GM21619 (cell line): ENCODE results near the gene POU2F2.
"Not testable (repeated sequence)": the region's sequence is repeated elsewhere in the genome, so short reads cannot be mapped to it uniquely, and the experiment has no call there.

Experiments
- ATAC-seq: cut with Tn5 transposase; IDR thresholded peaks from one replicate; pipeline ENCODE4 v1.9.1; 2021; ENCODE audit not compliant: unreplicated experiment

The POU2F2 gene

GRCh38 chr19:42065051-42065450 is 67.2 kb downstream of the POU2F2 start:
- ATAC-seq = no peak

GRCh38 chr19:42064432-42064831 is 67.8 kb downstream of the POU2F2 start:
- ATAC-seq = no peak

- no peak for ATAC-seq
These were observed 69.9 kb downstream of the POU2F2 start for GRCh38 chr19:42062381-42062780.

GRCh38 chr19:42060117-42060516 is 72.1 kb downstream of the POU2F2 start:
- no peak for ATAC-seq

- no peak for ATAC-seq
These were observed 73.0 kb downstream of the POU2F2 start for GRCh38 chr19:42059196-42059595.

- no peak for ATAC-seq
These were observed 74.4 kb downstream of the POU2F2 start for GRCh38 chr19:42057846-42058245.

GRCh38 chr19:42054205-42054604 is 78.0 kb downstream of the POU2F2 start:
- no peak for ATAC-seq

- ATAC-seq = no peak
These were observed 79.0 kb downstream of the POU2F2 start for GRCh38 chr19:42053037-42053935.

- no peak for ATAC-seq
These were observed 79.9 kb downstream of the POU2F2 start for GRCh38 chr19:42052241-42052863.

- no peak for ATAC-seq
These were observed 80.8 kb downstream of the POU2F2 start for GRCh38 chr19:42051166-42052115.

- ATAC-seq = no peak
These were observed 83.3 kb downstream of the POU2F2 start for GRCh38 chr19:42048992-42049391.

- ATAC-seq = no peak
These were observed 86.7 kb downstream of the POU2F2 start for GRCh38 chr19:42045575-42045974.

- no peak for ATAC-seq
These were observed 89.6 kb downstream of the POU2F2 start for GRCh38 chr19:42042455-42043170.

- ATAC-seq = not testable (repeated sequence)
These were observed 91.8 kb downstream of the POU2F2 start for GRCh38 chr19:42040491-42040890.

- ATAC-seq = no peak
These were observed 92.2 kb downstream of the POU2F2 start for GRCh38 chr19:42040031-42040430.

- no peak for ATAC-seq
These were observed 93.6 kb downstream of the POU2F2 start for GRCh38 chr19:42038666-42039065.

GRCh38 chr19:42037649-42038048 is 94.6 kb downstream of the POU2F2 start:
- no peak for ATAC-seq
